ENCODE data around the gene GPR15LG. TPM values are rescaled to one million over a fixed set of nuclear protein-coding genes. Genes with fewer than 3 reads are reported as not detected.

Gene GPR15LG
- total RNA-seq, 1 experiment from 2014 or later: not detected

GRCh38 chr10:84227810-84228209, 54.2 kb downstream of the GPR15LG start:
- CTCF ChIA-PET: interaction anchor here (0.8 kb wide), 1 partner anchor 29 kb away, joined by 3 read pairs; no protein-coding TSS in a partner anchor
- intact Hi-C loops (cut with micrococcal nuclease): no loop called here
- TF ChIP-seq JUND (IDR thresholded peaks at IDR 0.05) (no peak), EZH2 (IDR thresholded peaks at IDR 0.05) (no peak), REST (IDR thresholded peaks at IDR 0.05; ENCODE audit: low read depth) (no peak), SP1 (IDR thresholded peaks at IDR 0.05; ENCODE audit: low read depth) (no peak), POLR2A (IDR thresholded peaks at IDR 0.05; ENCODE audit: borderline replicate concordance, extremely low read depth, insufficient read depth, insufficient read length) (no peak), SRF (IDR thresholded peaks at IDR 0.05; ENCODE audit: low read depth) (no peak), ATF3 (IDR thresholded peaks at IDR 0.05) (no peak), EGR1 (IDR thresholded peaks at IDR 0.05; ENCODE audit: low read depth) (no peak), ZNF274 (IDR thresholded peaks at IDR 0.05; ENCODE audit: low read depth, low read length) (no peak), ZBTB33 (IDR thresholded peaks at IDR 0.05; ENCODE audit: extremely low read depth, insufficient replicate concordance, low read length) (no peak), TCF7L2 (IDR thresholded peaks at IDR 0.05; ENCODE audit: borderline replicate concordance, extremely low read depth, insufficient read depth, insufficient read length) (no peak), EZH2phosphoT487 (IDR thresholded peaks at IDR 0.05; ENCODE audit: borderline replicate concordance) (no peak), SIN3A (IDR thresholded peaks at IDR 0.05; ENCODE audit: low read depth) (no peak)
- POLR2A ChIA-PET: no interaction called here
- no TSS peak for BruUV-seq (replicated peaks)
- Histone ChIP-seq H2AFZ (ENCODE audit: low read depth, low read length, poor library complexity, severe bottlenecking) (no peak overlapping the region), H3K9me2 (ENCODE audit: insufficient read depth) (no peaks in the 10 kb centered on the region), H3K4me3 (replicated peaks in 1 of 2; ENCODE audit: low read depth in 1 of 2, low read length in 2 of 2) (no peak overlapping the region), H3K27ac (ENCODE audit: low read depth, low read length) (no peak overlapping the region), H3K27me3 (ENCODE audit: insufficient read depth, low read length) (peaks cover 31% of the 10 kb centered on the region), H3K36me3 (ENCODE audit: control insufficient read depth in 1 of 2, insufficient read depth in 2 of 2, low read length in 2 of 2) (no peaks in the 10 kb centered on the region), H3K4me1 (ENCODE audit: control insufficient read depth in 1 of 2, insufficient read depth in 2 of 2, low read length in 2 of 2) (no peaks in the 10 kb centered on the region), H4K20me1 (ENCODE audit: insufficient read depth) (no peaks in the 10 kb centered on the region), H3K79me2 (ENCODE audit: insufficient read depth, low read length) (no peaks in the 10 kb centered on the region), H3K9ac (ENCODE audit: low read length) (no peak overlapping the region), H3K9me3 (ENCODE audit: control insufficient read depth in 1 of 2, insufficient read depth in 1 of 2, low read depth in 1 of 2, low read length in 2 of 2) (no peaks in the 10 kb centered on the region), H3K4me2 (ENCODE audit: low read length) (no peak overlapping the region)
- DNase-seq (ENCODE audit: low read depth, low spot score): no peak
- RAD21 ChIA-PET (ENCODE audit: low non-redundant PET in 1 of 2, low total read pairs in 2 of 2, uncharacterized antibody in 2 of 2, unreplicated experiment in 2 of 2): no interaction called here
- no peak for ATAC-seq
